Activated CD4-positive, alpha-beta T cell treated with anti-CD3 and anti-CD28 coated beads, Interleukin-10, Interleukin-2, amounts not matched to agents 100 ng/mL and 50 ng/mL, durations not matched to agents 16 hours and 8 hours (primary cell): ENCODE measurements around the gene NME7.
"Not testable (repeated sequence)": the region's sequence is repeated elsewhere in the genome, so short reads cannot be mapped to it uniquely, and the experiment has no call there.

Source experiments
- DNase-seq: peaks from one replicate; pipeline ENCODE4 v3.0.0-alpha.2; 2020

The NME7 gene

DNA sequence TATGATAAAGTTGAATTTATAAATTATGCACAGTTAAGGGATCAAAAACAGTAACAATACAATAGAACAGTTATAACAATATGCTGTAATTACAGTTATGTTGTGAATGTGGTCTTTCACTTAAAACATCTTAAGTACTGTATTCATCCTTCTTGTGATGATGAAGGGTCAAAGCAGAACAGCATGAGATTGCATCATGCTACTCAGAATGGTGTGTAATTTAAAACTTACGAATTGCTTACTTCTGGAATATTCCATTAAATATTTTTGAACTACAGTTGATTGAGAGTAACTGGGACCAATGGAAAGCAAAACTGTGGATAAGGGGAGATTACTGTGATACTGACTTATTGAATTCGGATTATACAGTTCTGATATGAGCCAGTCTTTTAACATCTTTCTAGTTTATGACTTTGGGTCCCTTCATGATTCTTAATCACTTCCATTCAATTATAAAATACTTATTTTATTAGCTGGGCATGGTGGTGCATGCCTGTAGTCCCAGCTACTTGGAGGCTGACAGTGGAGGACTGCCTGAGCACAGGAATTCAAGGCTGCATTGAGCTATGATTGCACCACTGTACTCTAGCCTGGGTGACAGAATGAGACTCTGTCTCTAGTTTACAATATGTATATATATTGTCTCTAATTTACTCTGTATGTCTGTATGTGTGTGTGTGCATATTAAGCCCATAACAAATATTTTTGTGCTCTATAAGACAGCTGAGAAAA lies 217.9 kb downstream of the NME7 start:
- DNase-seq, result no peak

DNA sequence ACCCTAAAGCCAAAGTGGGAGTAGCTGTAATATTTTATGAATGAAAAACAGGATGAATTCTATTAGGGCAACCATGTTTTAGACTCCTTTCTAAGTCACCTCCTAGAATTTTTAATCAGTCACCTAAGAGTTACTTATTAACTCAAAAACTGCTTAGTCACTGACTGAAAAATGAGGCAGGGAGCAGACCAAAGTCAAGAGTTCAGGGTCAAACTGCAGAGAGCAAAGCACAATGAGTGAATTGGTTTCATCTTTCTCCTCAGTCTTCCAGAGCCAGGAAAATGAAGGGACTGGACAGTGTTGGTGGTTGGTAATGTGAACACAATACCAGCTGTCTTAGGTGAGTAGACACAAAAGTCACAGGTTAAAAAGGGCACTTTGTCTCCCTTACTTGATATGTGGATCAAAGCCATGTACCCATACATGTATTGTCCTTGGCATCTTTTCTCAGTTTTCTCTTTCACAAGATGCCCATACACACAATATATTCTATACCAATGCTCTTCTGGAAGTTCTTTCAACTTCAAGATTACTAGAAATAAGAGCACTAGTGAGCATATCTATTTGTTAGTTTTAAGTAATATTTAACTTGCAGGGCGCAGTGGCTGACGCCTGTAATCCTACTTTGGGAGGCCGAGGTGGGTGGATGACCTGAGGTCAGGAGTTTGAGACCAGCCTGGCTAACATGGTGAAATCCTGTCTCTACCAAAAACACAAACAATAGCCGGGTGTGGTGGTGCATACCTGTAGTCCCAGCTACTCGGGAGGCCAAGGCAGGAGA lies 218.9 kb downstream of the NME7 start:
- no peak for DNase-seq

DNA sequence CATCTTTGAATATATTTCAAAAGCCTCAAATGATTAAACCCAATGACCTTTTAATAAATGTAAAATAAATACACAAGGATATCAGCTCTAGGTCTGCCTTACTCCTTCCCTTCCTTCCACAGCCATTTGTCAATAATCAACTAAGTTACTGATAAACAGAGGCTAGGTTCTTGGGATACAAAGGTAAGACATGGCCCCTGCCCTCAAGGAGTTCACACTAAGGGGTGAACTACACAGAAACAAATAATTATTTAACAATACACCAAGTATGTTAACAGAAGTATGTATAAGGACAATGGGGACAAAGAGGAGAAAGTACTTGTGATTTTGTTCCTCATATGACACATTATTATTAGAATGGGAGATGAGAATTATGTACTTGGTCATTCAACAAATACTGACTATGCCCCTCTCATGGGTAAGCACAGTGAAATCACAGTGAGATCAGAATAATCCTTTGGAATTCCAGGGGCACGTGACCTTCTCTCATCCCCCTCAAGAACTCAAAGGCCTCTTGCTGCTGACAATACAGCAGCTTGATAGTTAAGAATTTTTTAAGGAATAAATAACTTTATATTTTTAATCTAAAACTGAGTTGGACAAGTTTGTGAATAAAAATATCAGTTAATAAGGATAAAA lies 220.9 kb downstream of the NME7 start:
- no peak for DNase-seq

DNA sequence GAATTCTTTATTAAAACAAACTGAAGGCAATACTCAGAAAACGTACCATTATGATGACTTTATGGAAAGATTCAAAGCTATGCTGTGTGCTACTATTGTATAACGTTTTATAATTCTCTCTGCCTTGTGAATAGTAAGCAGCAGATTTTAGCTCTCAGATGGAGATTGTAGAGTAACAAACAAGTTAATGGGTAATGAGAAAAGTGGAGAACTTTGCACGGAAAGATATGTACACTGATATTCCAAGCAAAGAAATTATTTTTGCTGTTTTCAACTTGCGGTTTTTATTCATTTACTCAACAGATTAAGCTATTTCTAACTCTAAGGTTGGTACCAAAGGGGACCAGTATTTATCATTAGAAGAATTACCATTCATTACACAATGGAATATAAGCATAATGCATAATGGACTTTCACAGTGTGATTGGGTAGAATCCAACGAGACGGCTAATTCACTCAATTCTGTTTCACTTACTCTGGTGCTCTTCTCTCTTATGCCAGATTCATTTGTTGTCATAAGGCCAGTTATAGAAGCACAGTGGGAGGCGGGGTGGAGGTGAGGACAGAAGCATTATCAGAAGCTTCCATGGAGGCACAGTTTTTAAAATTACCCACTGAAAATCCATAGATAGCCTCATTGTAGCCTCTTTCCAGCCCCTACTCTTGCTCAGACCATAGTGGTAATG lies 222.5 kb downstream of the NME7 start:
- no peak for DNase-seq

DNA sequence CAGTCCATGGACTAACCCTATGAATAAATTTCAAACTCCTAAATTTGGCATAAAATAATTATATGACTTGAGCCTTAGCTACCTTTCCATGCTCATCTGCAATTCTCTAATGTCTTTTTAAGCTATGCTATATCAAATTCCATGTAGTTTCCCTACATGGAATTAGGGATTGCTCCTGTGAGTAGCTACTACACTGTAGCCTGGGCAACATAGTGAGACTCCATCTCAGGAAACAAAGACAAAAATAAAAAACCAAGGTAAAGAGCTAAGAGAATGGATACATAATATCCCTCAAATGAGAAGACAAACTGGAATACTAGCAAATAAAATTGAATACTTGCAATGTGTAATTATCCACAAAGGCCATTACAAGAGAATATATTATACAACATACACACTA lies 223.6 kb downstream of the NME7 start:
- no peak for DNase-seq

DNA sequence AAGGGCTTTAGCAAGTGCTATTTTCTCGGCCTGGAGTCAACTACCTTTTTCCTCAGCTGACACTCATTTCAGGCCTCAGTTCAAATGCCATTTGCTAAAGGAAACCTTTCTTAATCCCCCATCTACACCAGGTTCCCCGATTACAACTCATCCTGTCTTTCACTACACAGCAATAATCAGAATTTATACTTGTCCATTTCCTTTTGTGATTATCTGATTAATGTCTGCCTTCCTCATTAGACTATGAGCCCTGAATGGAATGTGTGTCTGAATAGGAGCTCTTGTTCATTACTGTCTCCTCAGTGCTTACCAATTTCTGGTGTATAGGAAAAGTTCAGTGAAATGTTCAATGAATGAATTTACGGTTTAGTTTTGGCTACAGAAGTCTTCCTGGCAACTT lies 224.3 kb downstream of the NME7 start:
- DNase-seq, result no peak

DNA sequence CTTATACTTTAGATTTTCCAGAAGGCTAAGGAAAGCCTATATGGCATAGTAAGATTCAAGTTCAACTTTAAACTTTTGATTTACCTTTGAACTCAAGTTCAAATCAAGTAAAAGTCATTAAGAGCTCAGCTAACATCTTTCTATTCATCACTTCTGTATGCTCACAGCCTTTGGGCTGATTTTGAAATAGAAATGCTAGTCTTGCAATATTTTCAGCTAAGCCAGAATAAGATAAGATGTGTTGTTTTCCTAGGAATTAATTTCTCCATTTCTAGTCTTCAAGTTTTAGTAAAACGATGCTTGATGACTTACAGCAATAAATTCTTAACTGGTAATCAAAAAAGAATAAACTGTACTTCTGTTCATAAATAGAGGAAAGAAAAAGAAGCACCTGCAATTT lies 225.5 kb downstream of the NME7 start:
- DNase-seq, result no peak

DNA sequence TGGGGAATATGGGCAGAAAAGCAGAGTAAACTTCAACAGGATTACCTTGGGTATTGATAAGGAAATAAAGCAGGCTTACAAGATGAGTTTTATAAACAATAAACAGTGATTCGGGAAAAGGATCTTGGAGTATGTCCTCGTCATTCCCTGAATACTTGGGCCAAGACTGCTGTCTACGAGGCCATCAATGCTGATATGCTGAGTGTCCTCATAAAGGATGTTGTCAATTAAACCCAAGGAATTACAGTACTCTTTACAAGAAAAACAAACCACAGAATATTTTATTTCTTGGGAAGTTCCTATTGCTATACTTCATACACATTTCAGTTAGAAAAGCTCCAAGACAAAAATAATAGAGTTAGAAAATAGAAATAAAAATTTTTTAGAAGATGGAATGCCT lies 226.2 kb downstream of the NME7 start:
- no peak for DNase-seq

DNA sequence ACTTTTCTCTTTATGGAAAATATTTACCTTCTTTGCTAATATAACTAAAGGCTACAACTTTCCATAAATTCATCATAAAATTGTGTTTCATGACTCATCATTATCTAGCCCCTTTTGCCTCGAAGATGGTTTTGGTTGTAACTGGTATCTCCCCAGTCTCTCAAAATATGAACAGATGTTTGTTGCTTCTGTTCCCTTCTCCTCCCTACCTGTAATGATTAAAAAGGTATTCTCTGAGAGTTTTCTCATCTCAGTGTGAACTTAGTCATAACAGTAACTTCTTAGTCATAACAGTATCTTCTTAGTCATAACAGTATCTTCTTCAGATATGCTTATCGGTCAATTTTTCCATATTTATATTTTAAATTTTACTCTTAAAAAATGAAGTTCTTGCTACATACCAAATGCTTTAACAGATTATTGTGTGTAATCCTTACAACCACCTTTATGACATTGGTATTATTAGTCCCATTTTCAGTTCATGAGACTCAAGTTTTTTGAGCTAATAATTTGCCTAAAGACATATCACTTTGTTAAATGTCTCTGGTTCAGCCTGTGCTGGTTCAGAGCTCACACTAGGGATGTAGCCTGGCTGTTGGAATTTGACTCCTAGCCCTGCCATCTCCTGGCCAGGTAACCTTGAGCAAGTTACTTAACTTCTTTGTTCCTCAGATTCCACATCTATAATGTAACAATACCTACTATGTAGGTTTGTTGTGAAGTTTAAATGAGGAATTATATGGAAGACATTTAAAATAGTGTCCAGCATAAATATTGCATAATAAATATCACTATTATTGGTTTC lies 228.5 kb downstream of the NME7 start:
- peak; percentile 84 for DNase-seq

DNA sequence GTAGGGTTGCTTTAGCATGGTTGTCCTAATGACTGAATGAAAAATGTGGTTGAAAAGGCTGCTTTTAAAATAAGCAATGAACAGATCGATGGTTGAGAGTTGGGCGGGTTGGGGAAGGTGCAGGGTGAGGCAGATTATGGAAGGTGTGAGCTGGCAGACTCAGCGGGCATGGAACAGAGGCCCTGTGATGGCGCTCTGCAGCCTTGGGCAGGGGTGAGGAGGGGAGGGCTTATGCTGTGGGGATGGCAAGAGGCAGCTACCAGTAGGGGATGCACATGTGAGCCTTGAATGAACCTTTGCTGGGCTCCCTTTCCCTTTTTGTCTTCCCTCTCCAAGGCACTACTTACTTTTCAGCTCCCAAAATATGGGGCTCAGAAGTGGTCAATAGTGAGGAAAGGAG lies 230.2 kb downstream of the NME7 start:
- no peak for DNase-seq

DNA sequence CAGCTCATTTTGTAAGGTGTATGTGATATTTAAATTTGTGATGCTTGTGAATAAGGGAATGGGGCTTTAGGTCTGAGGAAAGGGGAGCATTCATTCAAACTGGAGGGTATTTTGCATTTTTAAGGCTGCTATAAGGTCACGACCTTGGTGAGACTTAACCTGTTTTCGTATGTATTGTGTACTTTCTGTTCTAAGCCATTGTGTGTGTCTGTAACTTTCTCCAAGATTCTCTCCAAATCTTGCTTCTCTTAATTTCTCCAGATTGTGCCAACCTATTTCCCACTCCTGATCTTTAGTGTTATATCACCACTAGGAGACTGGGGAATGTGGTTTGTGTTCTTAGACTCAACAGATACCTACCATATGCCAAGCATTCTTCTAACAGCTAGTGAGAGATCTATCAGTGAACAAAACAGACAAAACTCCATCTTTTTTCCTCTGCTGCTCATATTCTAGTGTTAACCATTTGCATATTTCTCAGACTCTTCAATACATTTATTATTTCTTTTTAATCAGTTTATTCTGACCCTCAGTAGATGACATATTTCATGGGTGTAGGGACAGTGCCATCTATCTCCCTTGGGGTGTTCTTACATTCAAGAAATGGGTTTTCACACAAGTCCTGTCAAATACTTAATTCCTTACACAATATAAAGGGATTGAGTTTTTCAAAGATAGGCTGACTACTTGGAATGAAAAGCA lies 233.6 kb downstream of the NME7 start:
- no peak for DNase-seq

DNA sequence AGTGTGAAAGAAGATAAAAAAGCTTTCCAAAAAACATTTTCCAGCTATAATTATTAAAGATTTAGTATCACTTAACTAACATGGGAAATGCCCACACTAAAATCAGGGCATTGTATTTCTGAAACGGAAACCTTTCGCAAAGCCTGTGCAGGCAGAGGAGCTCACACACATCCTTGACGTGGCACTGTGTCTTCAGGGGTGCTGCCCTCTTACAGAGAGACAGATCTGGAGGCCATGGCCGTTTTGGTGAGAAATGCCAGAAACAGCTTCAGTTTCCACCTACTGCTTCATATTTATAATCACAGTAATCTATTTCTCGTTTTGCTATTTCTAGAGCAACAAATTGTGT lies 234.4 kb downstream of the NME7 start:
- no peak for DNase-seq

DNA sequence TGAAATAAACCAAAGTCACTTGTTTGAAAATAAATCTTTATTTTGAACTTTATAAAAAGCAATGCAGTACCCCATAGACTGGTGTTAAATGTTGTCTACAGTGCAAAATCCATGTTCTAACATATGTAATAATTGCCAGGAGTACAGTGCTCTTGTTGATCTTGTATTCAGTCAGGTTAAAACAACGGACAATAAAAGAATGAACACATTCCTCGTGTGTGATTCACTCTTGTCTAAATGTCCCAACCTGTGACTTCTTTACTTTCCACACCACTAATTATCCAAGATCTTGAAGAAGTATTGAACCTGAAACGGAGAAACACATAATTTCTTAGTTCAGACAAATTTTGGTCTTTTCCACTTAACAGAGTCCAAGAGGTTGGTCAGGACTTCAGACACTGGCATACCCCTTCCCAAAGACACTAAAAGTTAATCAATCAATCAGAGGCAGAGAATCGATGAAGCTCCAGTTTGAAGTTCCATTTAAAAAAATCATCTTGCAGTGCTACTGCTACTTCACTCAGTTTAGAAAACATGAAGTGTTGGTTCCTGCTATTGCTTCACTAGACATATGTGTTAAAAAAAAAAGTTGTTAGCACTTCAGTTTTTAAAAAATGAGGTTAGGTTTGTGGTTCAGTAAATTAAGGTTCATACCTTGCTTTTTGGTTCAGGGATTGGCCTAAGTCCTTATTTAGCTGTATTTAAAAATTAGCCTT lies 234.9 kb downstream of the NME7 start:
- DNase-seq, result no peak

DNA sequence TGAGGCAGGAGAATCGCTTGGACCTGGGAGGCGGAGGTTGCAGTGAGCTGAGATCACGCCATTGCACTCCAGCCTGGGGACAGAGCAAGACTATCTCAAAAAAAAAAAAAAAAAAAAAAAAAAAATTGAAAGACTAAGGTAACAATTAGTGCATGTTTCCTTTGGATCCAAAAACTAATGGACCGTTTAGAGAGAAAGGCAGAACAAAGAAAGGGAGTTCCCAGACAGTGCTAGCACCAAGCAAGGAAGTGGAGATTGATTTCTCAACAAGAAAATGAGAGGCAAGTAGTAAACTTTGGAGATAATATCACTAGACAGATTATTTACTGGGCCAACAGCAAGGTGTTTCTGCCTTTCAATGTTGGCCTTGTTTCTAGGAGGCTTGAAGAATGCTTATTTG lies 236.9 kb downstream of the NME7 start:
- DNase-seq, result no peak

DNA sequence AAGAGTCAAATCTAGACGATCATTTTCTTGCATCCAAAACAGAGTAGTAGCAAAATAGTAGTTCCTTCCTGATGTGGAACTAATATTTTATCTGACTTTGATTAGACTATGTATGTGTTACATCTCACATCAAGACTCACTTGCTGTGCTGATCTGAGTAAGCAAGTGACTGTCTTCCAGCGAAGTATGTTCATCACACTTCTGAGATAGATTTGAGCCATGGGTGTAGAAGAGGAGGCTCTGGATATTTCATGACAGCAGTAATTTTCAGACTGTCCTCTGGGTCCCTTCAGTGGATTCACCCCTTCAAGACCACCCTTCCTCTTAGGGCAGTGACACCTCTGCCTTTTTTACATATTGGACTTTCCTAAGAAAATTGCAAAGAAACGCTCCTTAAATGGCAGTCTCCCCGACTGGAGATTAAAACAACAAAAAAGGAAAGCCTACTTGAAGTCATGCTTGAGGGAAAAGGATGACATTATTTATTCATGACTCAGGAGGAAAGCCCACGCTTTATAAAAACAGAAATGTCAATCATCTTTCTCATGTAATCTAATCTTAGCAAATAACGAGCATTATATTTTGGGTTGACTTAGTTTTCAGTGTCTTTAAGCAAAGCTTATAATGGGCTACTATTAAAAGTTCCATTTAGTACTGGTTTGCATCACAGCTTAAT lies 238.3 kb downstream of the NME7 start:
- no peak for DNase-seq

DNA sequence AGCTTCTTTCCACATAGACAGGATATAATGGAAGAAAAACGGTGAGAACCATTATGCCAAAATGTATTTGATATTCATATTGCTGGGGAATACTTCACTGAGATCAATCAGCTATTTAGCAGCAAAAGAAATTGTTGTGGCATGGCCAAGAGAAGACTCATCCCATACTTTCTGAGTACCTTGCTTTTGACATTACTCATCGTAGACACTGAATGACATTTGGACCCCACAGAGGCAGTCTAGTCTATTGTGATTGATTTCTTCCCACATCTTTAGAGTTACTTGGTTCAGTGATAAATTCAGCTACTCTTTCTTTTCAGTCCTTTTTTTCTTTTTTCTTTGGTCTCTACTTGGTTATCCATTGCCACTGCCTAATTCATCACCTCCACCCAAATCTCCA lies 239.0 kb downstream of the NME7 start:
- peak; percentile 41 for DNase-seq

DNA sequence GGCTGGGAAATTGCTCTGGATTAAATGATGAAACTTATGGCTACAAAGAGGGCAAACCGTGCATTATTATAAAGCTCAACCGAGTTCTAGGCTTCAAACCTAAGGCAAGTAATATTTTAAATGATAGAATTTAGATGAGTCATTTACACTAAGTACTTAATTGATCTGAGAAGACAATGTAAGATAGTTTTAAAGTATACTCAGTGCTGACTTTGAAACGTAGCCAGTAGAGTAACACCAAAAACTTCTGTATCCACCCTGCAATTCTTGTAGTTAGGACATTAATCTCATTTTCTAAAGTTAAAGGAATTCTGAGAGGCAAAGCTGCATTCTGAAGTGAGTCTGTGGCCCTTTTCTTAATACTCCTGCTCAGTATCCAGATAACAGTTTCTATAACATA lies 240.3 kb downstream of the NME7 start:
- DNase-seq, result no peak

DNA sequence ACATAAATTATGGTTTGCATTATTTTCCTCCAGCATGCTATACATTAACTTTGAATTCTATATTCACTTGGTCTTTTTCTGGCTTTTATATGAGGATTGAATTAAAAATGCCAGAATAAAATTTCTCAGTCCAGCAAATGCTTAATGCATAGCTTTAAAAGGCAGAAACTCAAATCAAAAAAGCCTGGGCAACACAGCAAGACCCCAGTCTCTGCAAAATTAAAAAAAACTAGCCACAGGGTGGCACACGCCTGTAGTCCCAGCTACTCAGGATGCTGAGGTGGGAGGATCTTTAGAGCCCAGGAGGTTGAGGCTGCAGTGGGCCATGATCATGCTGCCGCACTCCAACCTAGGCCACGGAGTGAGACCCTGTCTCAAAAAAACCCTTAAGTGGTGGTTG lies 241.3 kb downstream of the NME7 start:
- no peak for DNase-seq

DNA sequence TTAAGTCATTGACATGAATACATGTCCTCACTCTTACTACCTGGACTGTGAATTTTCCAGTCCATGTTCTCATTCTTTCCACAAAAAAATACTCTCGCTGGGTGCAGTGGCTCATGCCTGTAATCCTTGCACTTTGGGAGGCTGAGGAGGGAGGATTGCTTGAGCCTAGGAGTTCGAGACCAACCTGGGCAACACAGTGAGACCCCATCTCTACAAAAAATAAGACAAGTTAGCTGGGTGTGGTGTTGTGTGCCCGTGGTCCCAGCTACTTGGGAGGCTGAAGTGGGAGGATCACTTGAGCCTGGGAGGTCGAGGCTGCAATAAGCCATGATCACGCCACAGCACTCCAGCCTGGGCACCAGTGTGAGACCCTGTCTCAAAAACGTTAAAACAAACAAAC lies 242.0 kb downstream of the NME7 start:
- DNase-seq, result not testable (repeated sequence)

DNA sequence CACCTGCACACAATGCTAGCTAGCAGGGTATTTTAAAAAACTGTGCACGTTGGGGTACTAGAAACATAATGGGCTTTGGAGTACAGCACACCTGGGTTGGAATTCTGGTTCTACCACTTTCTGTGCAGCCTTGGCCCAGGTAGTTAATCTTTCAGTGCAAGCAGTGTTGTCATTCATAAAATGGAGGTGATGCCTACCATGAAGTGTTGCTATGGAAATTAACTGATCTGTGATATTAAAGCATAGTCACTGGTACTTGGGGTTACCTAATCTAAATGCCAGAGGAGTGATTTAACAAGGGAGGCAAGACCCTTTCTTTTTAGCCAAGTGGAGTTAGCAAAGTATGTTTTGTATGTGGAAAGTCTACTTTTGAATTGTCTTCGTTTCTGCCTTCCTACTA lies 243.1 kb downstream of the NME7 start:
- DNase-seq, result no peak

DNA sequence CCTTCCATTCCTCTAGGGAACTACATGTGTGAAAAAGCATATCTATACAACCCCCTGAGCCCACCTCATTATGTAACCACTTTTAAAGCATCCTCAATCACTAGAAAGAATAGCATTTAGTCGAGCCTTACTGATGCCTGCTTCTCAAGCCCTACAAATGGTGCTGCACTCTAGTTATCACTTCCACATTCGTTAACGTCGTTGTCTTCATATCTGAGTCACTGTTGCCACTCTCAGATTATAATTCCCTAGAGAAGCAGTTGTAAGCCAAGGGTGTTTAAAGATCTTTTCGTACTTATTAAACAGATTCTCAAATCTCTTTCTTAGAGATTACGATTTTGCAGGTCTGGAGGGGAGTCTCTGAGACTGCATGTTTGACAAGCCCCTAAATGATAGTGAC lies 244.6 kb downstream of the NME7 start:
- no peak for DNase-seq
